Tibial artery (tissue), 4 donors: ENCODE measurements around the gene RFPL2.

Source experiments
- DNase-seq, 2 donors: peaks; one replicate each; pipeline ENCODE4 v3.0.0-alpha.2; 2019
- H3K27ac ChIP-seq, 2 donors: fragments of 200-600 bp; sonication (generic) in 1 of 2; 1 replicate in 1 of 2; 2 replicates in 1 of 2; pipeline ENCODE4 v1.5.1; 2018 to 2019; ENCODE audit warnings: mild to moderate bottlenecking in 1 of 2
- H3K27me3 ChIP-seq, 2 donors: fragments of 200-600 bp; sonication (generic) in 1 of 2; one replicate each; pipeline versions ENCODE4 v1.5.1 to v1.6.0; 2016 to 2019
- H3K36me3 ChIP-seq, 3 donors: fragments of 200-600 bp; sonication (generic) in 2 of 3; one replicate each; pipeline ENCODE4 v1.5.1; 2016 to 2019; ENCODE audit warnings: mild to moderate bottlenecking in 2 of 3
- H3K4me1 ChIP-seq, 4 donors: fragments of 200-600 bp; sonication (generic) in 2 of 4; 1 replicate in 3 of 4; 2 replicates in 1 of 4; pipeline ENCODE4 v1.5.1; 2016 to 2019
- H3K4me3 ChIP-seq, 2 donors: fragments of 200-600 bp; sonication (generic) in 1 of 2; 1 replicate in 1 of 2; 2 replicates in 1 of 2; pipeline ENCODE4 v1.5.1; 2018 to 2019; ENCODE audit warnings: mild to moderate bottlenecking in 2 of 2
- H3K9me3 ChIP-seq, 3 donors: fragments of 200-600 bp; sonication (generic) in 1 of 3; one replicate each; pipeline ENCODE4 v1.5.1; 2016 to 2019
- CTCF ChIP-seq, 2 experiments: fragments of 200-600 bp in 1 of 2; fragments of 450-650 bp in 1 of 2; IDR thresholded peaks; one replicate each; pipeline ENCODE4 v1.5.1; 2017 to 2019; ENCODE audit warnings: antibody characterized with exemption in 2 of 2, mild to moderate bottlenecking in 1 of 2, moderate library complexity in 1 of 2
- intact Hi-C: fragments of 100-400 bp; cut with DNase I; formaldehyde crosslinking; loops from one replicate; pipeline ENCODE4 v1.15.0; 2023; ENCODE audit warnings: low total_unique reads

RFPL2 gene

GRCh38 chr22:32205974-32206773 is 1.3 kb upstream of the RFPL2 start:
- Histone ChIP-seq H3K9me3 (no peaks in the 10 kb centered on the region), H3K36me3 (no peaks in the 10 kb centered on the region), H3K4me1 (peaks cover 0 to 23% (median 2%) of the 10 kb centered on the region in 4 donors), H3K27ac (no peak overlapping the region), H3K4me3 (no peak overlapping the region), H3K27me3 (peaks cover 0 to 40% of the 10 kb centered on the region in 2 donors)
- DNase-seq, result no peak
- intact Hi-C loops, result no loop called here
- no peak for TF ChIP-seq CTCF (IDR thresholded peaks at IDR 0.05)

GRCh38 chr22:32204040-32204855 is 625 bp downstream of the RFPL2 start:
- no peak for DNase-seq
- Histone ChIP-seq H3K9me3 (no peaks in the 10 kb centered on the region), H3K4me1 (peaks cover 0 to 23% (median 2%) of the 10 kb centered on the region in 4 donors), H3K27ac (no peak overlapping the region), H3K4me3 (no peak overlapping the region), H3K27me3 (peaks cover 0 to 47% of the 10 kb centered on the region in 2 donors), H3K36me3 (no peaks in the 10 kb centered on the region)
- TF ChIP-seq CTCF (IDR thresholded peaks at IDR 0.05), result no peak
- intact Hi-C loops, result no loop called here

- no peak for DNase-seq
- H3K27me3 ChIP-seq, result peaks cover 0 to 55% of the 10 kb centered on the region in 2 donors
Measured at GRCh38 chr22:32203181-32204039, 1.5 kb downstream of the RFPL2 start.

GRCh38 chr22:32202539-32203180 is 2.2 kb downstream of the RFPL2 start:
- Histone ChIP-seq H3K9me3 (no peaks in the 10 kb centered on the region), H3K27ac (no peak overlapping the region), H3K36me3 (no peaks in the 10 kb centered on the region), H3K4me3 (no peak overlapping the region), H3K27me3 (peaks cover 0 to 63% of the 10 kb centered on the region in 2 donors), H3K4me1 (peaks cover 0 to 23% (median 2%) of the 10 kb centered on the region in 4 donors)
- no peak for DNase-seq
- TF ChIP-seq CTCF (IDR thresholded peaks at IDR 0.05), result peak in 1 of 2 experiments; percentile 21
- intact Hi-C loops, result no loop called here

More at GRCh38 chr22:32203181-32204039, 1.5 kb downstream of the RFPL2 start:
- TF ChIP-seq CTCF (IDR thresholded peaks at IDR 0.05), result no peak
- Histone ChIP-seq H3K9me3 (no peaks in the 10 kb centered on the region), H3K4me1 (peaks cover 0 to 23% (median 2%) of the 10 kb centered on the region in 4 donors), H3K36me3 (no peaks in the 10 kb centered on the region), H3K27ac (no peak overlapping the region), H3K4me3 (no peak overlapping the region)
- intact Hi-C loops, result no loop called here

GRCh38 chr22:32202161-32202538 is 2.7 kb downstream of the RFPL2 start:
- TF ChIP-seq CTCF (IDR thresholded peaks at IDR 0.05), result no peak
- no peak overlapping the region for H3K27ac ChIP-seq
- peaks cover 0 to 23% (median 2%) of the 10 kb centered on the region in 4 donors for H3K4me1 ChIP-seq
- no peaks in the 10 kb centered on the region for H3K36me3 ChIP-seq
- intact Hi-C loops, result no loop called here
- DNase-seq, result no peak
- no peaks in the 10 kb centered on the region for H3K9me3 ChIP-seq
- H3K4me3 ChIP-seq, result no peak overlapping the region
- peaks cover 0 to 63% of the 10 kb centered on the region in 2 donors for H3K27me3 ChIP-seq
